Hindlimb muscle (tissue), 1 donor: ENCODE measurements around the gene IFI30. TPM values are rescaled to one million over a fixed set of nuclear protein-coding genes. Genes with fewer than 3 reads are reported as not detected.
"Not testable (repeated sequence)": the region's sequence is repeated elsewhere in the genome, so short reads cannot be mapped to it uniquely, and the experiment has no call there.

Source experiments
- DNase-seq: peaks from one replicate; pipeline ENCODE4 v3.0.0-alpha.2; 2013
- polyA plus RNA-seq: library from polyadenylated mRNA; unstranded; fragments of 120-200 nt; gene quantifications from one replicate; pipeline ENCODE4 v1.2.1, GENCODE V29; 2013; ENCODE audit not compliant: insufficient read length

Gene IFI30
- polyA plus RNA-seq, 1 donor: 2.9 TPM

DNA sequence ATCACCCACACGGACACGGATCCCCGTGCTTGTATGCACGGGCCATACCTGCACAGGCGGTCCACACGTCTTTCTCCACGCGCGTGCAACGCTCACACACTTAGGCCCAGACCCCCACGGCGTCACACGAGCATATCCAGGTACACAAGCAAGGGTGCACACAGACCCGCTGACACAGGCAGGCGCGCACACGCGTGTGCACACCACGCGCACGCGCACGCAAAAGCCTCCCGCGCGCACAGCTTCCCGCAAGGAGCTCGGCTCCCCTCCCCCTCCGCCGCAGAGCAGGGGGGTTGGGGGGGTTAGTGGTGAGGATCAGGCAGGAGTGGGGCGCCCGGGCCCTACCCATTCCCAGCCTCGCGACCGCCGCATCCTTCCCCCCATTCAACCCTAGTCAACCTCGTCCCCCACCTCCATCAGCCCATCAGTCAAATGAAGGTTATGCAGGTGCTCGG, 29.8 kb downstream of the IFI30 start:
- peak; percentile 48 for DNase-seq

DNA sequence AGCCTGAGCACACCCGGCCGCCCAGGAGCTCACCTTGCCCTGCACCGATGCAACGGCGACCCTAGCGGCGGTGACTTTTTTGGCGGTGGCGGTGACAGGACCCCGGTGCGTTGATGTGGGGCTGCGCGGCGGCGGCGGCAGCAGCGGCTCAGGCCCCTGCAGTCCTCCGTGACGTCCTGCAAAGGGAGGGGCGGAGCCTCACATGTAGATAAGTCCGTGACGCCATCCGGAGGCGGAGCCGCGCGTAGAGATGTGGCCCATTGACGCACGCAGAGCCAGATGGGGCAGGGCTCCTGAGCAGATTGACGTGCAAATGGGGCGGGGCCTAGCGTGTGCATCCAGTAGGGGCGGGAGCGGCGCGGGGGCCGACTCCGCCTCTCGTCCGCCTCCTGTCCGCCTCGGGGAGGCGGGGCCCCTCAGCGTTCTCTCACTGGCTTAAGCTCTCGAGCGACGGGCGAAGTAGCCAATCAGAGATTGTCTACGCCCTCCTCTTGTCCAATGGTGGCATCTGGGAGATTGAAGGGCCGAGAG, 30.3 kb downstream of the IFI30 start, which contains the start of gene RAB3A:
RAB3A (minus strand) TSS at position 180 of the 531 bp plus-strand sequence. CDS start 1,302 bp downstream, outside the sequence.
- peak; percentile 100 for DNase-seq

DNA sequence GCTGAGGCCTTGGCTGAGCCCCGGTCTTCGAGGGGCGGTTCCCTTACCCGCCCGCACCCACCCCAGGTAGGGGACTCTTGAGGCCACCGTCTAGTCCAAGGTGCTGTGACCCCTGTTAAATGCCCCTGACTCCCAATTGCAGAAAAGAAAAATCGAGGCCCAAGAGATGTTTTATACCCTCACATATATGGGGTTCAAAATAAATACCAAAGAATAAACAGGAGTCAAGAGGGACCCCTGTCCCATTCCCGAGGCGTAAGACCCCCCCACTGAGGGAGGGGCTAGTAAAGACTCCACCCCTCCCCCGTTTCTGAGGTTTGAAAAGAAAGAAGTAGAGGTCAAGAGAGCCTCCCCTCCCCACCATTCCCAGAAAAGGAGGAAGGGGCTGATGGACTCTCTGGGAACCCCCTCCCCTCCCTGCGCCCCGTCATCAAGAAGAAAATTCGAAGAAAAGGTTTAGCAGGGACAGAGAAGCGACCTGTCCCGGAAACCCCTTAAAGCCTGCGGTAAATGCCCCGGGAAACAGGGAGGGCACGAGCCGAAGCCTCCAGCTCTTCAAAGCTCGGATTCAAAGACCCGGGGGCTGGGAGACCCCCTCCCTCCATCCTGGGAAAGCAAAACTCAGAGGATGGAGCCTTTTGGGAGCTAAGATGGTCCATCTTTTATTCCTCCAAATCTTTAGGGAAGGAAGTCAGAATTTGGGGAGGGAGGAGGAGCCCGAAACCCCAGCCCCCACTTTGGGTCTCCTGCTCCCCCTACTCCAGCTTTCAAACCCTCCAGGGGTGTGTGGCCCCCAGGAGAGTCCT, 31.0 kb downstream of the IFI30 start:
- DNase-seq: peak; percentile 86

DNA sequence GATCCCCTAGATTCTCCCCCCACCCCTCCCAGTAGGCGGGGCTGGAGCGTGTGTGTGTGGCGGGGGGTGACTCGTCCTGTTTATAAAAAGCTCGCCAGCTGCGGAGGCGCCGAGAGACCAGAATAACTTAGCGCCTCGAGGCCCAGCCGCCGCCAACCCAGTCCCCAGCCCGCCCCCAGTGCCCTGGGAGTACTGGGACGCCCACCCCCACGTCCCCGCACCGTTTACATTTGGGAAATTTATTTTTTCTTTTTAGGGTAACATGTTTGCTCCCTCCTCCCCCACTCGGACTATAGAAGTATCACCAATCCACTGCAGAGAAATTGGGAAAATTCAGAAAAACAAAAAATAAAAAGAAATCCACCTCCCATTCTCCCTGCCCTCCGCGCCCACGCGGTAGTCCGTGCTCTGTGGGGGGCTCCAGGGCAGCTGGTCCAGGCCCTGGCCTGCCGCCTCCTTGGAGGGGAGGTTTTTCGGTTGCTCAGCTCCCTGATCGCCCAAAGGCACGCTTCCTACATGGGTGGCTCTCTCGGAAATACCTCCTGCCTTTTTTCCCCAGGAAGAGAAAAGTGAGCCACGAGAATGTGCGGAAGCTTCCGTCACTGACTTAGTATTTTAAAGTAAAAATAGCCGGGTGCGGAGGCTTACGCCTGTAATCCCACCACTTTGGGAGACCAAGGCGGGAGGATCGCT, 31.7 kb downstream of the IFI30 start:
- DNase-seq: peak; percentile 83

DNA sequence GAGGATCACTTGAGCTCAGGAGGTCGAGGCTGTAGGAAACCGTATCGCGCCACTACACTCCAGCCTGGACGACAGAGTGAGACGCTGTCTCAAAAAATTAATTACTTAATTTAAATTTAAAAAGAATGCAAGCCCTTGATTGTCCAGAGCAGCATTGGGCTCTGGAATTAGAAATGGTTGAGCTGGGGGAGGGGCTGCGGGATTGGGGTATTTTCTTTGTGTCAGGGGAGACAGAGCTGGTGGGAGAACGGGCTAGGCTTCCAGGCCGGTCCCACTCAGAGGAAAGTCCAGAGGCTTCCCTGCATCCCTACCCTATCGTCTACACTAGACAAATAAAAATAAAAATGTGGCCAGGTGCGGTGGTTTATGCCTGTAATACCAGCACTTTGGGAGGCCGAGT, 32.4 kb downstream of the IFI30 start:
- DNase-seq: no peak

DNA sequence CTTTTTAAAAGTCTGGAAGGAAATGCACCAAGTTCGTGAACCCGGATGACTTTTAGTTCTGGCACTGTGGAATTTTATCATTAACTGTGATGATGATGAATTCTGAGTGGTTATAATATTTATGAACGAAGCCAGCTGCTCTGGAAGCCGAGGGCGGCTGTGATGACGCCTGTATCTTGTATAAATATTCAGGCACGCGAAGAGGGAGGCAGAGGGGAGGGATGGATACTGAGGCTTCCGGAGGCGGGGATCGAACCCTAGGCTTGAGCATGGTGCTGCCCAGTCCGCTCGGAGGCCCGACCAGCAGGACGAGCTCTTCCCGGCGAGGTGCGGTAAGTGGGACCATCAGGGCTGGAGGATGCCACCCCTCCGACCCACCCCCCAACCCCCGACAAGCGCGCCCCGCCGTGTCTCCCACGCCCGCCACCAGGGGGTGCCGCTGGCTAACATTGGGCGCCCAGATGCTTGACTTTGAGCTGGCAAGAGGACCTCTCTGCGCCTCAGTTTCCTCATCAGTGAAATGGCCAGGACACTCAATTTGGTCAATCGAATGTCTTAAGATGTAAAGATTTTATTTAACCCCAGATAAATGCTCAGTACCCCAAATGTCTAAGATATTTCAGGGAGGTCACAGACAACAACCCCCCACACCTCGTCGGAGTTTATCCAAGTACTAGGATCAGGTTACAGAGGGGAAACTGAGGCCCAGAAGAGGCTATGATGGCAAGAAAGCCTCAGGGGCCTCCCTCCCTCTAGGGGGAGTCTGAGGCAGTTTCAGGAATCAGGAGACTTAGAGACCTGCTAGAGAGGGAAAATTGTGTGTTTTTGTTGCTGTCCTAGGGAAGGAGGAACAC, 34.7 kb downstream of the IFI30 start:
- DNase-seq: no peak

DNA sequence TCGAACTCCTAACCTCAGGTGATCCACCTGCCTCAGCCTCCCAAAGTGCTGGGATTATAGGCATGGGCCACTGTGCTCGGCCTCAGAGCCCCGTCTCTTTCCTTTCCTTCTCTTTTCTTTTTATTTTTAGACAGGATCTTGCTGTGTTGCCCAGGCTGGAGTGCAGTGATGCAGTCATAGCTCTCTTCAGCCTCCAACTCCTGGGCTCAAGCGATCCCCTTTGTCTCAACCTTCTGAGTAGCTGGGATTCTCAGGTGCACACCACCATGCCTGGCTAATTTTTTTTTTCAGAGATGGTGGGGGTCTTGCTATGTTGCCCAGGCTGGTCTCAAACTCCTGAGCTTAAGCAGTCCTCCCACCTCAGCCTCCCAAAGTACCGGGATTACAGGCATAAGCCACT, 36.3 kb downstream of the IFI30 start:
- not testable (repeated sequence) for DNase-seq

DNA sequence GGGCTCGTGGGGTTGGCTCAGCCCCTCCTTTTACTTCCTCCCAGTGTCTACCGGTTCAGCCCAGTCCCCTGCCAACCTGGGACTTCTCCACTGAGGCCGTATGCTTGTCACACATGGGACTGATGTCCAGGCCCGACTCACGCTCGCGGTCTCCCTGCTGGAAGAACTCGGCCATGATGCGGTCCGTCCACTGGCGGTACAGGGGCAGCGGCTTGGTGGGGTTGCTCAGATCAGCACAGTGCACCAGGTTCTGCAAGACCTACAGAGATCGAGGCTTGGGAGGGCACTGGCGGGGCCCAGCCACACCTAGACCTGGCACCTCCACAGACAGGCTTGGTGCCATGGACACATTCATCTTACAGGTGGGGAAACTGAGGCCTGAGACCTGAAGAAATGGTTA, 38.1 kb downstream of the IFI30 start:
- no peak for DNase-seq

DNA sequence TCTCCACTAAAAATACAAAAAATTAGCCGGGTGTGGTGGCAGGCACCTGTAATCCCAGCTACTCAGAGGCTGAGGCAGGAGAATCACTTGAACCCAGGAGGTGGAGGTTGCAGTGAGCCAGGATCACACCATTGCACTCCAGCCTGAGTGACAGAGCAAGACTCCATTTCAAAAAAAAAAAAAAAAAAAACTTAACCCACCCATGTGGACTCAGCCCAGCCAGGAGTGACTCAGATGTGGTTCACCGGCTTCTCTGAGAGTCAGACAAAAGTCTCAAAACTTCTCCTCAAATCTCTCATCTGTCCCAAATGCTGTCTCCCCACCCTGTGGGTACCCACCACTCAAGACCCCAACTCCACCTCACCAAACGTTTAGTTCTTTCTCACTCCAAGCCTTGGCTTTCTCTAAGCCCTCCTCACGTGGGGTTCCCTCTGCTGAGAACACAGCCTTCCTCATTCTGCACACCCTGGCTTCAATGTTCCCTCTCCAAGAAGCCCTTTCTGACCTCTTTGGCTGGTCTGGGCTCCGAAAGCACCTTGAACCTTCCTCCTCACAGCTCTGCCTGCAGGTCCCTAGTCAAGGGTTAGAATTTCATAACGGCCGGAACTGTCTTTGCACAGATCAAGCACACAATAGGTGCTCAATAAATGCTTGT, 41.3 kb downstream of the IFI30 start:
- DNase-seq: no peak

DNA sequence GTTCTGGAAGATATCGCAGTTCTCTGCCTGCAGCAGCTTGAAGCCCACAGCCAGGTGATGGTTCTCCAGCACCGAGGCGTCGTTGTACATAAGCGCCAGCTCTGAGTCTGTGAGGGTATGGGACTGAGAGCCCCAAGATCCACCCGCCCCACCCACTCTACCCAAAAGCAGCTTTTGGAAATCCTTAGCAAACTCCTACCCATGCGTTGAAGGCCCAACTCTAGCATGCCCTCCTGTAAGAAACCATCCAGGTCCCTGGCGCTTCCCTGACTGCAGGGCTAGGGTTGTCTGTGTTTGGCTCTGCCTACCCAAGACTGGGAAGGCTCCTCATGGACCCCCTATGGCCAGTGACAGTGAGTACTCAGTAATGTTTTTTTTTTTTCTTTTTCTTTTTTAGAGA, 43.2 kb downstream of the IFI30 start:
- no peak for DNase-seq

DNA sequence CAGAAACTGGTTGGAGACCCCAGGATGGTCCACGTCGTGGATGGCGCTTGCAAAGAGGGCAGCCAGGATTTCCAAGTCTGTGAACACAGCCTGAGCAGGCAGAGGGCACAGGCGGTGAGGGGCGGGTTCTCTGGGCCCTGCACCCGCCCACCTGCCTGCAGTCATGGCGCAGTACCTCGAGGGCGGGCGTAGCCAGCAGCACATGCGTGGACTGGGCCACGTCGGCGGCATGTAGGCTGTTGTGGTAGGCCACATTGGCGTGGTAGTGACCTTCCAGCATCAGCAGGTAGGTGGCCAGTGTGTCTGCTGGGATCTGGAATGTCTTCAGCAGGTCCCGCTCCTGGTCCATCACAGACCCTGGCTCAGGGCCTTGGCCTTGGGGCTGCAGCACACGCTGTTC, 44.5 kb downstream of the IFI30 start:
- no peak for DNase-seq

DNA sequence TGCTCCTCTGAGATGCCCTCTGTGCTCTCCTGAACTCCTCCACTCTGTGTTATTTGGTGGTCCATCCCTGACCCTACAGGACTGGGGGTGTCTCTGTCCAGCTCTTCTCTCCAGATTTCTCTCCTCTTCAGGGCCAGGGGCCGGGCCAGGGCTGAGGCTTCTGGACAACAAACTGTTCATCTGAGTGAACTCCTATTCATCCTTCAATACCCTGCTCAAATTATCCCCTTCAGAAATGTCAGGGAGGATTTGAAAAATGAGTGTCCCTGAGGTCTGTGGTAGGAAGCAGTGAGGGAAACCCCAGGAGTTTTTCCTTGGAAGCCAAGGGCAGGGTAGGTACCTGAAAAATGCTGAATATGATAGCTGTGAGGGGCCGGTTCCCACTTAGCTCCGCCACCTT, 45.0 kb downstream of the IFI30 start:
- no peak for DNase-seq

DNA sequence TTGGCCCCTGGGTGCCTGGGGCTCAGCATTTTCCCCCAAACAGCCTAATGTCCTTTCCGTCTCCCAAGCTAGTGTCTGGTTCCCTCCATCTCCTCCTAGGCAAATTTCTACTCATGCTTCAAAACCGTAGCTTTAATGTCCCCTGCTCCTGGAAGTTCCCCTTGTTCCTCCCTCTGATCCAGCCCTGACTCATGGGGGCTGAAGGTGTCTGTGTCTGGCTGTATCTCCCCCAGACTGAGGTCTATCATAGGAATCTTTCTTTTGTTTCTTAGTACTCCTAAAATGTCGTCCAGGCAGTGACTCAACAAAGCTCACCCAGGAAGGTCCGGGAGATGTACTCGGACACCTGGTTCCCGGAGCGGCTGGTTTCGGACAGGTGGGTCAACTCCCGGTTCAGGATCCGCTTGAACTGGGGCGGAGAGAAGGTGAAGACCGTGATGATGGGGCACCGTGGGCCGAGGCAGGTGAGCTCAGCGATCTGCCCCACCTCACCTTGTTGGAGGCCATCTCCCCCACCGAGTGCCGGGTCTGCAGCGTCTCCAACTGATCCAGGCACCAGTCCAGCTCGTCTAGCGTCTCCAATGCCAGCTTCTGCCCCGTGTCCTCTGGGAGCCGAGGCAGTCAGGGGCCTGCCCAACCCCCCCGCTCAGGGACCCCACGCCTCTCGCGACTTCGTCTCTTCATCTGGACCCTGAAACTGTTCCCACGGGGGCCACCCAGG, 46.5 kb downstream of the IFI30 start:
- no peak for DNase-seq

DNA sequence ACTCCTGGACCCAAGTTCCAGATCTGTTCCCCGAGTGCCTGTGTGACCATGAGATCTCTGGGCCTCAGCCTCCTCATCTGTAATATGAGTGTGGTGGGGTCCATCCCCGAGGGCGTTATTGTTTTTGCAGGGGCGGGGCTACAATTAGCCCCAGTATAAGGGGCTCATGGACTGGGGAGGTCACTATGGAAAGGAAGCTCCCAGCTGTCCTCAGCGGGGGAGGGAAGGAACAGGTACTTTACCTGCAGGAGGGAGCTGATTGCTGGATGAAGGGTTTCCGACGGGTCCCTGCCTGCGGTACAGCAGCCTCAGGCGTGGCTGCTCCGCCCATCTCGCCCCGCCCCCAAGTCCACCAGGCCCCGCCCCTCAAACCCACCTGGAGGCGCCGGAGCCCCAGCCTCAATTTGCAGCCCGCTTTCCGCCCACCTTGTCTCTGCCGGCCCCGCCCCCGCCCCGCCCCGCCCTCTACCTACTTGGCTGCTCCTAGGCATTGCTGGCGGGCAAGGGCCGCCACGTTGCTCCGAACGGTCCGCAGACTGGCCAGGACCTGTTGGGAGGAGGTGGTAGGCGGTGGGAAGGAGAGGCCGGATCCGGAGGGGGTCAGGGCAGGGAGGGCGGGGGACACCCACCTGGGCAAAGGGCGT, 47.1 kb downstream of the IFI30 start:
- DNase-seq: no peak

DNA sequence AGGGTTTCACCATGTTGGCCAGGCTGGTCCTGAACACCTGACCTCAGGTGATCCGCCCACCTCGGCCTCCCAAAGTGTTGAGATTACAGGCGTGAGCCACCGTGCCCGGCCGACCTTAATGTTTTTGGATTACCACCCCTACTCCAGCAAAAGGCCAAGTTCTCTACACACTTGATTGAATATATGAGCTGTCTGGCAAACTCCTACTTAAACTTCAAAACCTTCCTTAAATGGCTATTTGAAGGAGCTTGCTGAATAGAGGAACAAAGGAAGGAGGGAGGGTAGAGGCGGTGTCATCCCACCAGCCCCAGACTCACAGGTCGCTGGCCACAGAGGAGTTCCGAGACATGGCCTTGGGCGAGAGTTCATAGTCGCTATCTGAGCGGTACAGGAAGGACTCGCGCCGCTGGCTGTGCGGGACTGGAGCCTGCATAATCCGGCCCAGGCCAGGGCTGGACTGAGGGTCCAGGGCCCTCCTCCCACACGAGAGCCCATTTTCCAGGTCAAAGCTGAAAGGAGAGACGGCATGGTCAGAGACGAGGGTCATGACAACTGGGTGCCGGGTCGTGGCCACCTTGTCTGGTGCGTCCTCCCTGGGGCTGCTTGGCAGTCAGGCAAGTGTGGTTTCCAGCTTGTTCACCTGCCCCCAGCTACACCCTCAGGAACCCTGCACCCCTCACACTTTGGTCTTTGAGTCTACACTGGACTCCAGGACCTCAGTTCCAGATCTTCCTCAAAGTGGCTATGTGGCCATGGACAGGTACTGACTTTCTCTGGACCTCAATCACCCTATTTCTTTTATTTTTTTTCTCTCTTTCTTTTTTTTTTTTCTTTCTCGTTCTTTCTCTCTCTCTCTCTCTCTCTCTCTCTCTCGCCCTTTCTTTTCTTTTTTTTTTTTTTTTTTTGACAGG, 48.5 kb downstream of the IFI30 start:
- DNase-seq: no peak

DNA sequence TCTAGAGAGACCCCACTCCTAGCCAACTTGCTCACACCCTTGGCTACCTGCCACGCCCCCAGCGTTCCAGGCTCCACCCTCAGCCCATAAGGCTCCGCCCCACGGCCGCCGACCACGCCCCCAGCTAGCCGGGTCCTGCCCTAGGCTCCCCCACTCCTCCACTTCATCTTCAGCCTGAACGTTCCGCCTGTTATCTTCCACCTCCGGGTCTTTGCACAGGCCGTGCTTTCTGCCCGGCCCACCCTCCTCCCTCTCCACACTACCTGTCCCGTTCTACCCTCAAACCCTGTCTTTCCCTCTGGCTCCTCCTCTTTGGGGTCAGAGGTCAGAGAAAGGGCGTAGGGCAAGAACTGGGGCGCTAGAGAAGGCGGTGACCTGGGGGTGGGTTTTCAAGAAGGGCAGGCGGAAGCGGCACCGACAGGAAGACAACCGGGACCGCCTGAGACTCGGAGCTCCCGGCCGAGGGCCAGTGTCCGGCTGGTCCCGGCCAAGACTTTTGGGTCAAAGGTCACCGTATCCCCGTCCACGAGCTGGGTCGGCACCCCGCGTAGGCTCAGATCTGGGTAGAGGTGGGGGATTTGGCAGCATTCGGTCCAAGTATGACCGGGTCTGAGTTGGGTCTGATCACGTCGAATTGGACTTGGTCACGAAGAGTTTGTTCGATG, 50.4 kb downstream of the IFI30 start:
- no peak for DNase-seq

DNA sequence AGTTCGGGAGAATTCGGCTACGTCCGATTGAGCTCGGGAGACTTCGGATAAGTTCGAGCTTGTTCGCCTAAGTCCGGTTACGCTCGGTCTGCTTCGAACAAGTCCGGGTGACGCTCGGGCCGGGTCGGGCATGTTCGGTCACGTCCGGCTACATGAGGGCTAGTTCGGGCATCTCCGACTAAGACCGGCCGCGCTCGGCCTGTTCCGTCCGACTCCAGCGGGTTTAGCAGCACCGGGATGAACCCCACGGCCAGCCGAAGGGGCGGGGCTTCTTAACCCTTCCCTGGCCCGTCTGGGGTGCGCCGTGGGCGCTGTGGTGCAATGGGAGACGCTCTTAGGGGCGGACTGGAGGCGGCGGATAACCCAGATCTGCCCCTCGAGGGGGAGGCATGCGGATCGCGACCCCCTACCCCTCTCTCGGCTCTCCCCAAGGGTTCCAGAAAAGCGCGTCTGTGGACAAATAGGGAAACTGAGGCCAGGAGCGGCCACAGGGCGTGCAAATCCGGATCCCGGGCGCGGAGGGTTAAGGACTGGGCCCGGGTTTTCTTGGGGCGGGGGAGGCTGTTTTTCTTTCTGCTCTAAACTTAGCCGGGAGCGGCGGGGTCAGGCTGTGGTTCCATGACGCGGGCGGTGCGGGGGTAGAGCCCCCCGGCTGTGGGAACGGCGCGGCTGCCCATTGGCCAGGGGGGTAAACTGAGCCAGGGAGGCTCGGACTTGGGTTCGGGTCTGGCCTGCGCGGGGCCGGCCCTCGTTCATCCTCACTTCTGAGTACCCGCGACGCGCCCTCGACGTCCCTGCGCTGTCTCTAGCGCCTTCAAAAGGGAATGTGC, 51.1 kb downstream of the IFI30 start:
- DNase-seq: peak; percentile 96

DNA sequence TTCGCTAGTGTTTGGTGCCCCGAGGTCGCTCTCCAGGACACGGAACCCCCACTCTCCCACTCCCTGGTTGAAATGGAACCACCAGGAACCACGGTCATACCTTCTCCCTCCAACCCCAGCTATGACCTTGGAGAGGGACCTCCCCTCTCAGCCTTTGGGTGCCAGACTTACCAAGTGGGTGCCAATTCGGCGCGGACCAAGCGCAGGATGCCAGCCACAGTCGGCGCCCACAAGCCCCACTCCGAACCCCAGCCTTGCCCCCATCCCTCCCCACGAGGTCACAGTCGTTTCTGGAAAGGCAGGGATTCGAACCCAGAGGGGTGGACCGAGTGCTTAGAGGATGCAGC, 51.7 kb downstream of the IFI30 start:
- DNase-seq: no peak
